Parathyroid adenoma (tissue), 2 donors: ENCODE data around the gene ADGRG1.

ENCODE experiments used
- H2AFZ ChIP-seq: fragments of 300-600 bp; sonication (generic); one replicate; pipeline ENCODE4 v1.7.0; 2017; ENCODE audit warnings: antibody characterized with exemption, mild to moderate bottlenecking
- H3K27ac ChIP-seq: fragments of 300-600 bp; sonication (generic); one replicate; pipeline ENCODE4 v1.7.0; 2017
- H3K27me3 ChIP-seq: fragments of 300-600 bp; sonication (generic); one replicate; pipeline ENCODE4 v1.7.0; 2017; ENCODE audit warnings: low read length; ENCODE audit not compliant: control insufficient read depth, insufficient read depth
- H3K36me3 ChIP-seq: fragments of 300-600 bp; sonication (generic); one replicate; pipeline ENCODE4 v1.7.0; 2017; ENCODE audit warnings: low read length; ENCODE audit not compliant: control insufficient read depth, insufficient read depth
- H3K4me1 ChIP-seq: fragments of 300-600 bp; sonication (generic); one replicate; pipeline ENCODE4 v1.7.0; 2017; ENCODE audit warnings: control low read depth
- H3K4me2 ChIP-seq: fragments of 300-600 bp; sonication (generic); one replicate; pipeline ENCODE4 v1.7.0; 2017; ENCODE audit warnings: low read length
- H3K4me3 ChIP-seq: fragments of 300-600 bp; sonication (generic); one replicate; pipeline ENCODE4 v1.7.0; 2017; ENCODE audit warnings: low read depth, low read length
- H3K79me2 ChIP-seq: fragments of 300-600 bp; sonication (generic); one replicate; pipeline ENCODE4 v1.7.0; 2017; ENCODE audit warnings: control low read depth
- H3K9ac ChIP-seq: fragments of 300-600 bp; sonication (generic); one replicate; pipeline ENCODE4 v1.7.0; 2017; ENCODE audit warnings: mild to moderate bottlenecking
- H3K9me3 ChIP-seq: fragments of 300-600 bp; sonication (generic); one replicate; pipeline ENCODE4 v1.7.0; 2017; ENCODE audit warnings: low read length; ENCODE audit not compliant: control insufficient read depth
- CTCF ChIP-seq: fragments of 300-600 bp; sonication (generic); IDR thresholded peaks from one replicate; pipeline ENCODE4 v1.7.0; 2017; ENCODE audit warnings: antibody characterized with exemption, mild to moderate bottlenecking
- donor health status: primary hyperparathyroidism.

The ADGRG1 gene

GRCh38 chr16:57698812-57699405 is 70.5 kb downstream of the ADGRG1 start:
- no peak overlapping the region for H3K27ac ChIP-seq
- no peak overlapping the region for H2AFZ ChIP-seq
- H3K4me2 ChIP-seq = no peak overlapping the region
- peaks cover 6% of the 10 kb centered on the region for H3K4me1 ChIP-seq
- H3K9me3 ChIP-seq = no peaks in the 10 kb centered on the region
- H3K79me2 ChIP-seq = no peaks in the 10 kb centered on the region
- H3K27me3 ChIP-seq = no peaks in the 10 kb centered on the region
- no peak overlapping the region for H3K4me3 ChIP-seq
- no peak for TF ChIP-seq CTCF
- H3K36me3 ChIP-seq = no peaks in the 10 kb centered on the region
- no peak overlapping the region for H3K9ac ChIP-seq

GRCh38 chr16:57699481-57699880 is 71.1 kb downstream of the ADGRG1 start:
- H3K9me3 ChIP-seq = no peaks in the 10 kb centered on the region
- no peaks in the 10 kb centered on the region for H3K27me3 ChIP-seq
- TF ChIP-seq CTCF = no peak
- no peaks in the 10 kb centered on the region for H3K36me3 ChIP-seq
- H3K4me1 ChIP-seq = peaks cover 6% of the 10 kb centered on the region
- H3K79me2 ChIP-seq = no peaks in the 10 kb centered on the region
- H3K4me3 ChIP-seq = no peak overlapping the region
- H3K9ac ChIP-seq = no peak overlapping the region
- H2AFZ ChIP-seq = no peak overlapping the region
- H3K27ac ChIP-seq = no peak overlapping the region
- no peak overlapping the region for H3K4me2 ChIP-seq

- no peak for TF ChIP-seq CTCF
- Histone ChIP-seq H3K9ac (no peak overlapping the region), H2AFZ (no peak overlapping the region), H3K36me3 (no peaks in the 10 kb centered on the region), H3K4me2 (no peak overlapping the region), H3K27me3 (no peaks in the 10 kb centered on the region), H3K9me3 (no peaks in the 10 kb centered on the region), H3K27ac (no peak overlapping the region), H3K79me2 (no peaks in the 10 kb centered on the region), H3K4me1 (peaks cover 6% of the 10 kb centered on the region), H3K4me3 (no peak overlapping the region)
Observed at GRCh38 chr16:57699899-57700298, 71.5 kb downstream of the ADGRG1 start.

GRCh38 chr16:57700781-57701551 is 72.5 kb downstream of the ADGRG1 start:
- Histone ChIP-seq H3K4me3 (no peak overlapping the region), H3K36me3 (no peaks in the 10 kb centered on the region), H3K27ac (no peak overlapping the region)

More at GRCh38 chr16:57700781-57701551, 72.5 kb downstream of the ADGRG1 start:
- Histone ChIP-seq H2AFZ (peak overlapping the region; percentile 64), H3K9ac (no peak overlapping the region), H3K9me3 (no peaks in the 10 kb centered on the region), H3K4me1 (peaks cover 6% of the 10 kb centered on the region), H3K79me2 (no peaks in the 10 kb centered on the region), H3K4me2 (no peak overlapping the region), H3K27me3 (no peaks in the 10 kb centered on the region)
- TF ChIP-seq CTCF = no peak
